ENCODE results near the gene UGT1A8. TPM values are rescaled to one million over a fixed set of nuclear protein-coding genes. Genes with fewer than 3 reads are reported as not detected.
"Not testable (repeated sequence)": the region's sequence is repeated elsewhere in the genome, so short reads cannot be mapped to it uniquely, and the experiment has no call there.

UGT1A8 gene
- total and polyA plus RNA-seq, 7 donors = not detected

DNA sequence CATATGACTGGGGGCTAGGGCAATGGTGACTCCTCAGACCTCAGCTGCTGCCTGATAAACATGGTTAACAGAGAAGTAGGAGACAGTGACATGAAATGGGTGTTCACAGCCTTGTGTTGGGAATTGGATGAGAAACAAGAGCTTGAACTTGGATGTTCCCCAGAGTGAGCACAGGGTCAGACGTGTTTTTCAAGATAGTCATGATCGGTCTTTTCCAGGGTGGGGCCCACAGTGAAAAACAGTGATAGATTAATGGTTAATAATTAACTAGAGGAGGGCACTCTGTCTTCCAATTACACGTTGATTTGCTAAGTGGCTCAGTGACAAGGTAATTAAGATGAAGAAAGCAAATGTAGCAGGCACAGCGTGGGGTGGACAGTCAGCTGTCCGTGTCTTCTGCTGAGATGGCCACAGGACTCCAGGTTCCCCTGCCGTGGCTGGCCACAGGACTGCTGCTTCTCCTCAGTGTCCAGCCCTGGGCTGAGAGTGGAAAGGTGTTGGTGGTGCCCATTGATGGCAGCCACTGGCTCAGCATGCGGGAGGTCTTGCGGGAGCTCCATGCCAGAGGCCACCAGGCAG lies 111.4 kb downstream of the UGT1A8 start, which contains the start of gene UGT1A3:
Gene UGT1A3, plus strand, starts transcription at position 320 of the 579 bp plus-strand sequence. Its CDS starts 85 bp downstream, at position 405.
- Histone ChIP-seq H3K4me3 (no peak within 1 kb of the TSS), H3K27me3 (ENCODE audit: insufficient read depth in 3 of 3, low read length in 2 of 3) (no peaks in the 10 kb centered on the region), H3K27ac (no peak within 1 kb of the TSS), H3K4me1 (no peaks in the 10 kb centered on the region), H3K9me3 (no peaks in the 10 kb centered on the region), H3K36me3 (ENCODE audit: insufficient read depth in 1 of 2, low read depth in 1 of 2) (no peaks in the 10 kb centered on the region)
- ATAC-seq (no peak), DNase-seq (no peak)
- intact Hi-C loops (cut with DNase I) = no loop called here
- 73 to 84% (median 79%) methylated on average over 8 of the region's 8 CpGs for WGBS, 3 donors
- TF ChIP-seq, protein P1, sequence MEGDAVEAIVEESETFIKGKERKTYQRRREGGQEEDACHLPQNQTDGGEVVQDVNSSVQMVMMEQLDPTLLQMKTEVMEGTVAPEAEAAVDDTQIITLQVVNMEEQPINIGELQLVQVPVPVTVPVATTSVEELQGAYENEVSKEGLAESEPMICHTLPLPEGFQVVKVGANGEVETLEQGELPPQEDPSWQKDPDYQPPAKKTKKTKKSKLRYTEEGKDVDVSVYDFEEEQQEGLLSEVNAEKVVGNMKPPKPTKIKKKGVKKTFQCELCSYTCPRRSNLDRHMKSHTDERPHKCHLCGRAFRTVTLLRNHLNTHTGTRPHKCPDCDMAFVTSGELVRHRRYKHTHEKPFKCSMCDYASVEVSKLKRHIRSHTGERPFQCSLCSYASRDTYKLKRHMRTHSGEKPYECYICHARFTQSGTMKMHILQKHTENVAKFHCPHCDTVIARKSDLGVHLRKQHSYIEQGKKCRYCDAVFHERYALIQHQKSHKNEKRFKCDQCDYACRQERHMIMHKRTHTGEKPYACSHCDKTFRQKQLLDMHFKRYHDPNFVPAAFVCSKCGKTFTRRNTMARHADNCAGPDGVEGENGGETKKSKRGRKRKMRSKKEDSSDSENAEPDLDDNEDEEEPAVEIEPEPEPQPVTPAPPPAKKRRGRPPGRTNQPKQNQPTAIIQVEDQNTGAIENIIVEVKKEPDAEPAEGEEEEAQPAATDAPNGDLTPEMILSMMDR (IDR thresholded peaks at IDR 0.05) = no peak

DNA sequence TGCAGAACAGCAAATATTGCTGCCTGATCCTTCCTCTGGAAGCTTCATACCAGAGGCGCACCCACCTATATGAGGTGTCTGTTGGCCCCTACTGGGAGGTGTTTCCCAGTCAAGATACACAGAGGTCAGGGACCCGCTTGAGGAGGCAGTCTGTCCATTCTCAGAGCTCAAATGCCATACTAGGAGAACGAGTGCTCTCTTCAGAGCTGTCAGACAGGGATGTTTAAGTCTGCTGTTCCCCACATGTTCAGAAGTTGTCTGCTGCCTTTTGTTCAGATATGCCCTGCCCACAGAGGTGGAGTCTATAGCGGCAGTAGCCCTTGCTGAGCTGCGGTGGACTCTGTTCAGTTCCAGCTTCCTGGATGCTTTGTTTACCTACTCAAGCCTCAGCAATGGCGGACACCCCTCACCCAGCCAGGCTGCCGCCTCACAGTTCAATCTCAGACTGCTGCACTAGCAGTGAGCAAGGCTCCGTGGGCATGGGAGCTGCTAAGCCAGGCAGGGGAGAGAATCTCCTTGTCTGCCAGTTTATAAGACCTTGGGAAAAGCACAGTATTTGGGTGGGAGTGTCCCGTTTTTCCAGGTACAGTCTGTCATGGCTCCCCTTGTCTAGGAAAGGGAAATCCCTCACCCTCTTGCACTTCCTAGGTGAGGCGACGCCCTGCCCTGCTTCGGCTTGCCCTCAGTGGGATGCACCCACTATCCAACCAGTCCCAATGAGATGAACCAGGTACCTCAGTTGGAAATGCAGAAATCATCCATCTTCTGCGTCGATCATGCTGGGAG lies 119.6 kb downstream of the UGT1A8 start:
- H3K9me3 ChIP-seq; H3K4me1 ChIP-seq; H3K4me3 ChIP-seq; ATAC-seq; H3K27ac ChIP-seq; H3K27me3 ChIP-seq (ENCODE audit: insufficient read depth in 3 of 3, low read length in 2 of 3); DNase-seq; H3K36me3 ChIP-seq (ENCODE audit: insufficient read depth in 1 of 2, low read depth in 1 of 2); intact Hi-C loops (cut with DNase I): not testable (repeated sequence)
- 82 to 90% (median 87%) methylated on average over 14 of the region's 14 CpGs for WGBS, 3 donors

DNA sequence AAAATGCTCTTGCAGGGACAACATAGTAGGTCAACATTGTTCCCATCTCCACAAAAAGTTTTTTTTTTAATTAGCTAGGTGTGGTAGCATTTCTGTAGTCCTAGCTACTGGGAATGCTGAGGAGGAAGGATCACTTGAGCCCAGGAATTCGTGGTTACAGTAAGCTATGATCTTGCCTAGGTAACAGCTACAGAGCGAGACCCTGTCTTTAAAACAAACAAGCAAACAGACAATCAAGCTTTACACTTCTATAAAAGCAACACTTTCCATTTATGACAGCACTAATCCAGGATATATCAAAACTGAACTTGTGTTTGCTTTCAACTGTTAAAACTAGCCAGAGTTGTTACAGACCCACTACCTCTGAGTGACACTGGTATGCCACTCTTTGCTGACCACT lies 123.4 kb downstream of the UGT1A8 start:
- TF ChIP-seq, protein P1 (IDR thresholded peaks at IDR 0.05) = no peak
- DNase-seq (no peak), ATAC-seq (no peak)
- H3K4me3 ChIP-seq = no peak overlapping the region
- H3K9me3 ChIP-seq = no peaks in the 10 kb centered on the region
- H3K27me3 ChIP-seq (ENCODE audit: insufficient read depth in 3 of 3, low read length in 2 of 3) = peaks cover 0 to 2% (median 0%) of the 10 kb centered on the region in 3 donors
- H3K27ac ChIP-seq = no peak overlapping the region
- H3K36me3 ChIP-seq (ENCODE audit: insufficient read depth in 1 of 2, low read depth in 1 of 2) = no peaks in the 10 kb centered on the region
- intact Hi-C loops (cut with DNase I) = no loop called here
- no peaks in the 10 kb centered on the region for H3K4me1 ChIP-seq
- 61 to 78% (median 62%) methylated on average over 2 of the region's 2 CpGs for WGBS, 3 donors

DNA sequence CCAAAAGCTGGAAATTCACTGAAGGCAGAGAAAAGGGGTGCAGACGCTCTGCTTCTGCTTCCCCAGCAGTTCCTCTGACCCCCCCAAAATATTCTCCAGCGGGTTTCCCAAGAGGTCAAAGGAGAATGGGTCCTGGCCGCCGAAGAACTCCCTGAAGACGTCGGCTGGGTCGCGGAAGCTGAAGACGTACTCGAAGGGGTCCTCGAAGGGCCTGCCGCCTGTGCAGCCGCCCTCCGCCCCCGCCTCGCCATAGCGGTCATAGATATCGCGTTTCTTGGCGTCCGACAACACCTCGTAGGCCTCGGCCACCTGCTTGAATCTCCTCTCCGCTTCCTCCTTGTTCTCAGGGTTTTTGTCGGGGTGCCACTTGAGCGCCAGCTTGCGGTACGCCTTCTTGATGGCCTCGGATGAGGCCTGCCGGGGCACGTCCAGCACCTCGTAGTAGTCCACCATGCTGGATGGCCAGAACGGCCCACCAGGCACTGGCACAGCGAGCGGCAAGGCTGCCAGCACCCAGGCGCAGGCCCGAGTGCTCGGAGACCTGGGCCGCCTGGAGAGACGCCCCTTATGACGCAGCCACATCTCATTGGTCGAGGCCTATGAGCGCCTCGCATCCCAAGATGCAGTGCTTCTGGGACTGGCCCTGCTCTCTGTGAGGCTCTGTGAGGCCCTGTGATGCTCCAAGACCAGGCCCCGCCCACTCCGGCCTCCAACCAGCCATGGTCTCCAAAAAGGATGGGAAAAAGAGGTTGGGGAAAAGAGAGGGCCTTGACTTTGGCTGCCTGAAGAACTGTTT lies 126.2 kb downstream of the UGT1A8 start:
- ATAC-seq (no peak), DNase-seq (peak in 1 of 2 donors; percentile 48)
- WGBS, 3 donors = 92 to 94% (median 93%) methylated on average over 44 to 45 of the region's 46 CpGs
- H3K4me1 ChIP-seq = no peaks in the 10 kb centered on the region
- TF ChIP-seq, protein P1 (IDR thresholded peaks at IDR 0.05) = no peak
- no peaks in the 10 kb centered on the region for H3K36me3 ChIP-seq (ENCODE audit: insufficient read depth in 1 of 2, low read depth in 1 of 2)
- intact Hi-C loops (cut with DNase I) = no loop called here
- no peak overlapping the region for H3K27ac ChIP-seq
- peaks cover 0 to 2% (median 0%) of the 10 kb centered on the region in 3 donors for H3K27me3 ChIP-seq (ENCODE audit: insufficient read depth in 3 of 3, low read length in 2 of 3)
- no peaks in the 10 kb centered on the region for H3K9me3 ChIP-seq
- H3K4me3 ChIP-seq = no peak overlapping the region
